Heart left ventricle (tissue), 16 donors: Measurements from ENCODE around the gene N4BP2L2. TPM values are rescaled to one million over a fixed set of nuclear protein-coding genes. Genes with fewer than 3 reads are reported as not detected.
A peak's percentile ranks its signal among the peaks of the same experiment; 100 is the strongest.

Source experiments
- ATAC-seq, 4 donors: fragments of 200-7000 bp; cut with Tn5 transposase; one replicate each; pipeline ENCODE4 v1.9.1; 2020 to 2022; ENCODE audit warnings: moderate library complexity in 4 of 4, mild to moderate bottlenecking in 3 of 4, moderate number of reproducible peaks in 1 of 4
- DNase-seq, 5 donors: peaks; one replicate each; pipeline ENCODE4 v3.0.0-alpha.2; 2020
- H3K27ac ChIP-seq, 12 donors: fragments of 200-600 bp; sonication (generic) in 4 of 12; one replicate each; pipeline versions ENCODE4 v1.5.0 to v1.8.0; 2016 to 2022; ENCODE audit warnings: mild to moderate bottlenecking in 2 of 12
- H3K27me3 ChIP-seq, 9 donors: fragments of 200-600 bp; sonication (generic) in 2 of 9; one replicate each; pipeline versions ENCODE4 v1.5.1 to v1.8.0; 2016 to 2022; ENCODE audit warnings: mild to moderate bottlenecking in 3 of 9
- H3K36me3 ChIP-seq, 9 donors: fragments of 200-600 bp; sonication (generic) in 2 of 9; one replicate each; pipeline versions ENCODE4 v1.5.0 to v1.8.0; 2018 to 2022; ENCODE audit warnings: mild to moderate bottlenecking in 2 of 9
- H3K4me1 ChIP-seq, 12 donors: fragments of 200-600 bp; sonication (generic) in 4 of 12; one replicate each; pipeline versions ENCODE4 v1.5.0 to v1.8.0; 2016 to 2022; ENCODE audit warnings: mild to moderate bottlenecking in 3 of 12
- H3K4me3 ChIP-seq, 12 donors: fragments of 200-600 bp; sonication (generic) in 4 of 12; one replicate each; pipeline versions ENCODE4 v1.5.0 to v1.8.0; 2017 to 2022; ENCODE audit warnings: mild to moderate bottlenecking in 9 of 12, moderate library complexity in 4 of 12
- H3K9me3 ChIP-seq, 12 donors: fragments of 200-600 bp; sonication (generic) in 4 of 12; one replicate each; pipeline versions ENCODE4 v1.5.0 to v1.8.0; 2016 to 2022; ENCODE audit warnings: mild to moderate bottlenecking in 1 of 12
- CTCF ChIP-seq, 12 donors: fragments of 200-600 bp; sonication (generic) in 4 of 12; IDR thresholded peaks; one replicate each; pipeline versions ENCODE4 v1.5.0 to v1.8.0; 2018 to 2022; ENCODE audit warnings: antibody characterized with exemption in 12 of 12, mild to moderate bottlenecking in 5 of 12
- POLR2A ChIP-seq, 2 donors: fragments of 450-650 bp; IDR thresholded peaks; one replicate each; pipeline ENCODE4 v1.6.1; 2017; ENCODE audit warnings: antibody characterized with exemption in 2 of 2, mild to moderate bottlenecking in 2 of 2, moderate library complexity in 2 of 2
- WGBS, 4 donors: extraction: QIAGEN DNeasy Blood & Tissue Kit in 2 of 4; methylation state at CpG; one replicate each; pipeline versions ENCODE4 v1.1.5 to v1.1.7; 2013 to 2018; 5-methylcytosine and 5-hydroxymethylcytosine counted together
- intact Hi-C, 10 donors: fragments of 100-400 bp; cut with DNase I; formaldehyde crosslinking; loops; one replicate each; pipeline versions ENCODE4 v1.11.1 to v1.14.2; 2022
- polyA plus RNA-seq, 2 donors: library from polyadenylated mRNA; stranded (reverse); fragments of 200-250 nt; gene quantifications; one replicate each; pipeline ENCODE4 v1.2.3, GENCODE V29; 2013
- total RNA-seq, 9 donors: library from RNA; depleted of rRNA in 2 of 9; stranded (reverse); fragments of >200 nt in 2 of 9; fragmentation: NEBNext Ultra II Directional in 3 of 9; extraction: Animal tissue kit (Norgen Biotek cat#: 25700) in 3 of 9; gene quantifications; one replicate each; pipeline versions ENCODE4 v1.1.0 to v1.2.4, GENCODE V29; 2016 to 2023
- donor health status: ischemic (EF 13 %, LVEDD 7.1; RV severe dilation, severe dysfunction).
- donor health status: healthy with polysubstance abuse.
- donor health status: DM: no; HTN: yes; CAD: no.
- donor health status: DM: no; HTN: no; CAD: no.
- donor health status: ischemic (EF 25% LVEDD 6.9; RV normal size, moderate dysfunction).
- donor health status: ischemic (EF 25% LVEDD 5.7; RV mildly dilated, moderate dysfunction).
- donor health status: healthy.
- donor health status: DM: yes; HTN: yes; CAD: no.
- donor health status: ischemic (EF 35%, LVEDD 5.7; RV mildly dilated, moderate dysfunction).
- donor health status: nonischemic (EF 11% LVEDD 7.7; RV severe dilation, severe dysfunction).
- donor health status: DM: yes; HTN: yes; CAD: no.
- donor health status: PGD.
- donor health status: ischemic (EF 29% LVEDD 5.4; RV normal size, mild dysfunction).
- donor health status: nonischemic (EF 23%, LVEDD 6.1; RV moderate dilation, normal function).

The N4BP2L2 gene
- total and polyA plus RNA-seq, 11 donors, result 40.4 to 297 (median 131) TPM

GRCh38 chr13:32515246-32515645, 23.3 kb downstream of the N4BP2L2 start:
- no peak for ATAC-seq
- TF ChIP-seq CTCF (IDR thresholded peaks at IDR 0.05) (no peak), POLR2A (IDR thresholded peaks at IDR 0.05) (no peak)
- no peak for DNase-seq
- no peaks in the 10 kb centered on the region for H3K9me3 ChIP-seq
- no peak overlapping the region for H3K4me3 ChIP-seq
- H3K27me3 ChIP-seq, result no peaks in the 10 kb centered on the region
- H3K4me1 ChIP-seq, result peaks cover 0 to 5% (median 0%) of the 10 kb centered on the region in 12 donors
- 93 to 96% (median 95%) methylated on average over 3 of the region's 3 CpGs for WGBS, 4 donors
- intact Hi-C loops, result no loop called here
- no peak overlapping the region for H3K27ac ChIP-seq
- H3K36me3 ChIP-seq, result peaks cover 0 to 96% (median 68%) of the 10 kb centered on the region in 9 donors

GRCh38 chr13:32511482-32511881, 27.1 kb downstream of the N4BP2L2 start:
- peaks cover 0 to 3% (median 0%) of the 10 kb centered on the region in 12 donors for H3K4me1 ChIP-seq
- DNase-seq (no peak), ATAC-seq (no peak)
- no peaks in the 10 kb centered on the region for H3K9me3 ChIP-seq
- no peaks in the 10 kb centered on the region for H3K27me3 ChIP-seq
- H3K4me3 ChIP-seq, result no peak overlapping the region
- 90 to 92% (median 91%) methylated on average over 4 of the region's 4 CpGs for WGBS, 4 donors
- no peak overlapping the region for H3K27ac ChIP-seq
- intact Hi-C loops, result no loop called here
- peaks cover 0 to 96% (median 48%) of the 10 kb centered on the region in 9 donors for H3K36me3 ChIP-seq
- TF ChIP-seq CTCF (IDR thresholded peaks at IDR 0.05), result no peak
- TF ChIP-seq POLR2A (IDR thresholded peaks at IDR 0.05), result no peak

GRCh38 chr13:32504876-32505275, 33.7 kb downstream of the N4BP2L2 start:
- intact Hi-C loops, result no loop called here
- no peaks in the 10 kb centered on the region for H3K9me3 ChIP-seq
- H3K4me1 ChIP-seq, result peaks cover 0 to 5% (median 0%) of the 10 kb centered on the region in 12 donors
- peaks cover 0 to 55% (median 41%) of the 10 kb centered on the region in 9 donors for H3K36me3 ChIP-seq
- 93 to 100% (median 97%) methylated on average over 2 of the region's 2 CpGs for WGBS, 4 donors
- H3K27me3 ChIP-seq, result no peaks in the 10 kb centered on the region
- no peak overlapping the region for H3K27ac ChIP-seq
- ATAC-seq (peak in 1 of 4 donors; percentile 51), DNase-seq (no peak)
- TF ChIP-seq CTCF (IDR thresholded peaks at IDR 0.05), result no peak
- no peak for TF ChIP-seq POLR2A (IDR thresholded peaks at IDR 0.05)
- no peak overlapping the region for H3K4me3 ChIP-seq

GRCh38 chr13:32504263-32504662, 34.3 kb downstream of the N4BP2L2 start:
- WGBS, 4 donors, result 36 to 53% (median 50%) methylated on average over 1 of the region's 1 CpG
- no peak for ATAC-seq
- Histone ChIP-seq H3K27me3 (no peaks in the 10 kb centered on the region), H3K9me3 (no peaks in the 10 kb centered on the region), H3K27ac (no peak overlapping the region), H3K4me3 (no peak overlapping the region), H3K36me3 (peaks cover 0 to 49% (median 37%) of the 10 kb centered on the region in 9 donors), H3K4me1 (peaks cover 0 to 9% (median 0%) of the 10 kb centered on the region in 12 donors)
- intact Hi-C loops, result no loop called here
- TF ChIP-seq POLR2A (IDR thresholded peaks at IDR 0.05) (no peak), CTCF (IDR thresholded peaks at IDR 0.05) (no peak)
- no peak for DNase-seq
